HL-60 (cell line): Measurements from ENCODE around the gene WARS2.

Experiments used
- POLR2AphosphoS5 ChIP-seq: IDR thresholded peaks from 2 replicates; pipeline ENCODE4 v1.6.1; 2012; ENCODE audit warnings: low read depth
- TF ChIP-seq, protein P1 (sequence below): IDR thresholded peaks from one replicate; pipeline ENCODE4 v1.5.1; 2011; ENCODE audit warnings: low read length, control low read depth, inconsistent platforms; ENCODE audit not compliant: insufficient read depth

DNA sequence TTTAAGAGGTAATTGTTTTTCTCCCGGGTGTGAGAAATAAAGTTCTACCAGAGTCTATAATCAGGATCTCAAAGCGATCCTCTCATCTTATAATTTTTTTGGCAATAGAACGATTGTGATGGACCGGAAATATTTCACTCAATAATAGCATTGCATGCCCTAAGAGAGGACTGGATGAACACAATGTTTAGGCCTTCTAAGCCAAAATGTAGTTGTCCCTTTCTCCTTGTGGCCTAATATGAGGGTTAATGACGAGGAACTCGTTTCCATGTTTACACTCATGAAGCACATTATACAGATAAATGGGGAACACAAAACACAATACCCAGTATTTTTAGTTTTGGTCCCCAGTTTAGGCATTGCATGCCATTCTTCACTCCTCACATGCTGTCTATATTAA lies 158.2 kb downstream of the WARS2 start:
- TF ChIP-seq, protein P1, sequence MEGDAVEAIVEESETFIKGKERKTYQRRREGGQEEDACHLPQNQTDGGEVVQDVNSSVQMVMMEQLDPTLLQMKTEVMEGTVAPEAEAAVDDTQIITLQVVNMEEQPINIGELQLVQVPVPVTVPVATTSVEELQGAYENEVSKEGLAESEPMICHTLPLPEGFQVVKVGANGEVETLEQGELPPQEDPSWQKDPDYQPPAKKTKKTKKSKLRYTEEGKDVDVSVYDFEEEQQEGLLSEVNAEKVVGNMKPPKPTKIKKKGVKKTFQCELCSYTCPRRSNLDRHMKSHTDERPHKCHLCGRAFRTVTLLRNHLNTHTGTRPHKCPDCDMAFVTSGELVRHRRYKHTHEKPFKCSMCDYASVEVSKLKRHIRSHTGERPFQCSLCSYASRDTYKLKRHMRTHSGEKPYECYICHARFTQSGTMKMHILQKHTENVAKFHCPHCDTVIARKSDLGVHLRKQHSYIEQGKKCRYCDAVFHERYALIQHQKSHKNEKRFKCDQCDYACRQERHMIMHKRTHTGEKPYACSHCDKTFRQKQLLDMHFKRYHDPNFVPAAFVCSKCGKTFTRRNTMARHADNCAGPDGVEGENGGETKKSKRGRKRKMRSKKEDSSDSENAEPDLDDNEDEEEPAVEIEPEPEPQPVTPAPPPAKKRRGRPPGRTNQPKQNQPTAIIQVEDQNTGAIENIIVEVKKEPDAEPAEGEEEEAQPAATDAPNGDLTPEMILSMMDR: no peak
- TF ChIP-seq POLR2AphosphoS5: no peak
